ENCODE results near the gene SGPL1.

GRCh38 chr10:70858759-70859158, 43.0 kb downstream of the SGPL1 start:
- TF ChIP-seq CTCF (IDR thresholded peaks at IDR 0.05) (no peak), EZH2phosphoT487 (IDR thresholded peaks at IDR 0.05) (no peak)

All from neural progenitor cell (in vitro differentiated cells).